Body of pancreas (tissue), 4 donors: ENCODE measurements around the gene PSPC1. TPM values are rescaled to one million over a fixed set of nuclear protein-coding genes. Genes with fewer than 3 reads are reported as not detected.
A peak's percentile ranks its signal among the peaks of the same experiment; 100 is the strongest.
"Not testable (repeated sequence)": the region's sequence is repeated elsewhere in the genome, so short reads cannot be mapped to it uniquely, and the experiment has no call there.

ENCODE experiments used
- ATAC-seq: fragments of 150-250 bp; one replicate; pipeline ENCODE4 v1.9.1; 2016
- DNase-seq, 4 donors: peaks; one replicate each; pipeline ENCODE4 v3.0.0-alpha.2; 2019
- H3K27ac ChIP-seq, 4 donors: fragments of 200-600 bp; sonication (generic); 1 replicate in 3 of 4; 2 replicates in 1 of 4; pipeline versions ENCODE4 v1.5.1 to v1.6.1; 2016 to 2019; ENCODE audit warnings: mild to moderate bottlenecking in 1 of 4, mixed read lengths in 1 of 4, moderate library complexity in 1 of 4
- H3K27me3 ChIP-seq, 2 donors: fragments of 200-600 bp; sonication (generic); one replicate each; pipeline ENCODE4 v1.6.0; 2016; ENCODE audit warnings: mild to moderate bottlenecking in 1 of 2
- H3K36me3 ChIP-seq, 2 donors: fragments of 200-600 bp; sonication (generic); replicated peaks in 1 of 2; 2 replicates each; pipeline ENCODE4 v1.5.1; 2016; ENCODE audit warnings: low read depth in 2 of 2; ENCODE audit not compliant: insufficient read depth in 1 of 2
- H3K4me1 ChIP-seq: fragments of 200-600 bp; sonication (generic); one replicate; pipeline ENCODE4 v1.6.0; 2016
- H3K4me3 ChIP-seq, 2 donors: fragments of 200-600 bp; sonication (generic); 1 replicate in 1 of 2; 2 replicates in 1 of 2; pipeline ENCODE4 v1.5.1; 2016 to 2019
- H3K9me3 ChIP-seq, 3 donors: fragments of 200-600 bp; sonication (generic); 1 replicate in 2 of 3; 2 replicates in 1 of 3; pipeline ENCODE4 v1.5.1; 2016
- CTCF ChIP-seq, 7 experiments: fragments of 450-650 bp in 4 of 7; fragments of 200-600 bp in 3 of 7; sonication (generic) in 3 of 7; IDR thresholded peaks; one replicate each; pipeline ENCODE4 v1.5.1; 2016 to 2019; ENCODE audit warnings: antibody characterized with exemption in 7 of 7
- POLR2A ChIP-seq, 3 donors: fragments of 450-650 bp; IDR thresholded peaks; one replicate each; pipeline ENCODE4 v1.6.1; 2016; ENCODE audit warnings: antibody characterized with exemption in 3 of 3, mild to moderate bottlenecking in 2 of 3
- WGBS, 2 donors: methylation state at CpG; one replicate each; pipeline ENCODE4 v1.1.5; 2017; 5-methylcytosine and 5-hydroxymethylcytosine counted together
- intact Hi-C: fragments of 100-400 bp; cut with DNase I; formaldehyde crosslinking; loops from one replicate; pipeline ENCODE4 v1.15.1; 2023
- total RNA-seq, 2 donors: library from RNA; depleted of rRNA; stranded (reverse); fragments of >200 nt; gene quantifications; one replicate each; pipeline ENCODE4 v1.1.0, GENCODE V29; 2016

Gene PSPC1
- 10 to 100 TPM; 37.1 to 72.5 TPM for total RNA-seq

- Histone ChIP-seq H3K27ac (peak within 1 kb of the TSS; percentile 76 to 95 (median 92)), H3K4me3 (peak within 1 kb of the TSS; percentile 74 to 94)
- H3K9me3 ChIP-seq, H3K36me3 ChIP-seq, H3K27me3 ChIP-seq, H3K4me1 ChIP-seq, intact Hi-C loops: not testable (repeated sequence)
- ATAC-seq = peak; percentile 95
- TF ChIP-seq CTCF (IDR thresholded peaks at IDR 0.05) (peak in 2 of 7 experiments; percentile 2 to 19), POLR2A (IDR thresholded peaks at IDR 0.05) (peak; percentile 63 to 88 (median 86))
- WGBS, 2 donors = 19 to 21% methylated on average over 44 to 50 of the region's 50 CpGs
- DNase-seq = peak; percentile 93 to 95 (median 94)
These were observed at the start of gene PSPC1 for GRCh38 chr13:19782727-19783682. Gene PSPC1, minus strand, starts transcription at chr13:19782945. Its CDS starts 188 bp downstream, at chr13:19782757.

- ATAC-seq = no peak
- Histone ChIP-seq H3K4me3 (no peak overlapping the region), H3K9me3 (no peaks in the 10 kb centered on the region), H3K36me3 (peaks cover 0 to 5% of the 10 kb centered on the region in 2 donors), H3K4me1 (no peaks in the 10 kb centered on the region), H3K27me3 (no peaks in the 10 kb centered on the region), H3K27ac (no peak overlapping the region)
- WGBS, 2 donors = 92 to 94% methylated on average over 3 of the region's 3 CpGs
- TF ChIP-seq CTCF (IDR thresholded peaks at IDR 0.05) (no peak), POLR2A (IDR thresholded peaks at IDR 0.05) (no peak)
- no peak for DNase-seq
- intact Hi-C loops = no loop called here
These were observed 39.9 kb upstream of the PSPC1 start for GRCh38 chr13:19822673-19823072.

- TF ChIP-seq CTCF (IDR thresholded peaks at IDR 0.05) = peak; percentile 23 to 47 (median 37)
- no peak for TF ChIP-seq POLR2A (IDR thresholded peaks at IDR 0.05)
- no peak overlapping the region for H3K4me3 ChIP-seq
- no peaks in the 10 kb centered on the region for H3K36me3 ChIP-seq
- intact Hi-C loops = no loop called here
- H3K9me3 ChIP-seq = no peaks in the 10 kb centered on the region
- H3K27ac ChIP-seq = no peak overlapping the region
- WGBS, 2 donors = 52 to 81% methylated on average over 6 to 20 of the region's 27 CpGs
- H3K27me3 ChIP-seq = no peaks in the 10 kb centered on the region
- H3K4me1 ChIP-seq = no peaks in the 10 kb centered on the region
- peak; percentile 41 to 63 (median 47) for DNase-seq
- ATAC-seq = peak; percentile 52
These were observed 35.6 kb upstream of the PSPC1 start for GRCh38 chr13:19818223-19818842.

GRCh38 chr13:19817510-19818158 is 34.9 kb upstream of the PSPC1 start:
- intact Hi-C loops = no loop called here
- Histone ChIP-seq H3K4me3 (no peak overlapping the region), H3K36me3 (no peaks in the 10 kb centered on the region), H3K9me3 (no peaks in the 10 kb centered on the region), H3K27ac (no peak overlapping the region), H3K4me1 (no peaks in the 10 kb centered on the region), H3K27me3 (no peaks in the 10 kb centered on the region)
- no peak for DNase-seq
- TF ChIP-seq CTCF (IDR thresholded peaks at IDR 0.05) = no peak
- TF ChIP-seq POLR2A (IDR thresholded peaks at IDR 0.05) = no peak
- no peak for ATAC-seq
- 85 to 91% methylated on average over 6 to 7 of the region's 7 CpGs for WGBS, 2 donors
